ENCODE measurements around the gene P2RX6. TPM values are rescaled to one million over a fixed set of nuclear protein-coding genes. Genes with fewer than 3 reads are reported as not detected.

The P2RX6 gene
- total and polyA plus RNA-seq, 9 of the 15 experiments (the other 6 are each of a cell fraction or from before 2014, with no cell fraction given), result 0.01 to 3.9 (median 1.5) TPM; not detected in 1

- TF ChIP-seq, protein P1, sequence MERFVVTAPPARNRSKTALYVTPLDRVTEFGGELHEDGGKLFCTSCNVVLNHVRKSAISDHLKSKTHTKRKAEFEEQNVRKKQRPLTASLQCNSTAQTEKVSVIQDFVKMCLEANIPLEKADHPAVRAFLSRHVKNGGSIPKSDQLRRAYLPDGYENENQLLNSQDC (CRISPR knock-in tag; IDR thresholded peaks at IDR 0.05), result peak; percentile 88; the same call in 1 of the 2 replicates
- TF ChIP-seq DPF2 (IDR thresholded peaks at IDR 0.05) (no peak), ZNF347 (CRISPR knock-in tag; IDR thresholded peaks at IDR 0.05; ENCODE audit: low read depth) (no peak), OTX1 (CRISPR knock-in tag; IDR thresholded peaks at IDR 0.05) (peak; percentile 90; the same call in 1 of the 2 replicates), THRA (IDR thresholded peaks at IDR 0.05) (no peak), NR3C1 (CRISPR knock-in tag; IDR thresholded peaks at IDR 0.05) (no peak), ZC3H4 (CRISPR knock-in tag; IDR thresholded peaks at IDR 0.05; ENCODE audit: borderline replicate concordance) (no peak), DMBX1 (CRISPR knock-in tag; IDR thresholded peaks at IDR 0.05; ENCODE audit: borderline replicate concordance) (peak; percentile 69), SIN3B (IDR thresholded peaks at IDR 0.05; ENCODE audit: low read depth) (no peak), FOXK2 (conservative IDR thresholded peaks at IDR 0.05 in 1 of 2, IDR thresholded peaks at IDR 0.05 in 1 of 2; ENCODE audit: low read depth in 2 of 2) (no peak), ELF2 (CRISPR knock-in tag; IDR thresholded peaks at IDR 0.05) (peak; percentile 85), EGR1 (conservative IDR thresholded peaks at IDR 0.05) (no peak), PTRF (tag; IDR thresholded peaks at IDR 0.05) (no peak), CBX3 (IDR thresholded peaks at IDR 0.05; ENCODE audit: borderline replicate concordance in 1 of 2, low read length in 2 of 2) (no peak), ZFP36 (IDR thresholded peaks at IDR 0.05; ENCODE audit: low read depth, low read length, partially characterized antibody) (no peak), HIVEP1 (CRISPR knock-in tag; IDR thresholded peaks at IDR 0.05) (peak; percentile 88)
- TF ChIP-seq, protein P2, sequence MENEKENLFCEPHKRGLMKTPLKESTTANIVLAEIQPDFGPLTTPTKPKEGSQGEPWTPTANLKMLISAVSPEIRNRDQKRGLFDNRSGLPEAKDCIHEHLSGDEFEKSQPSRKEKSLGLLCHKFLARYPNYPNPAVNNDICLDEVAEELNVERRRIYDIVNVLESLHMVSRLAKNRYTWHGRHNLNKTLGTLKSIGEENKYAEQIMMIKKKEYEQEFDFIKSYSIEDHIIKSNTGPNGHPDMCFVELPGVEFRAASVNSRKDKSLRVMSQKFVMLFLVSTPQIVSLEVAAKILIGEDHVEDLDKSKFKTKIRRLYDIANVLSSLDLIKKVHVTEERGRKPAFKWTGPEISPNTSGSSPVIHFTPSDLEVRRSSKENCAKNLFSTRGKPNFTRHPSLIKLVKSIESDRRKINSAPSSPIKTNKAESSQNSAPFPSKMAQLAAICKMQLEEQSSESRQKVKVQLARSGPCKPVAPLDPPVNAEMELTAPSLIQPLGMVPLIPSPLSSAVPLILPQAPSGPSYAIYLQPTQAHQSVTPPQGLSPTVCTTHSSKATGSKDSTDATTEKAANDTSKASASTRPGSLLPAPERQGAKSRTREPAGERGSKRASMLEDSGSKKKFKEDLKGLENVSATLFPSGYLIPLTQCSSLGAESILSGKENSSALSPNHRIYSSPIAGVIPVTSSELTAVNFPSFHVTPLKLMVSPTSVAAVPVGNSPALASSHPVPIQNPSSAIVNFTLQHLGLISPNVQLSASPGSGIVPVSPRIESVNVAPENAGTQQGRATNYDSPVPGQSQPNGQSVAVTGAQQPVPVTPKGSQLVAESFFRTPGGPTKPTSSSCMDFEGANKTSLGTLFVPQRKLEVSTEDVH (IDR thresholded peaks at IDR 0.05; ENCODE audit: low read depth, partially characterized antibody), result no peak
- TF ChIP-seq, protein P3, sequence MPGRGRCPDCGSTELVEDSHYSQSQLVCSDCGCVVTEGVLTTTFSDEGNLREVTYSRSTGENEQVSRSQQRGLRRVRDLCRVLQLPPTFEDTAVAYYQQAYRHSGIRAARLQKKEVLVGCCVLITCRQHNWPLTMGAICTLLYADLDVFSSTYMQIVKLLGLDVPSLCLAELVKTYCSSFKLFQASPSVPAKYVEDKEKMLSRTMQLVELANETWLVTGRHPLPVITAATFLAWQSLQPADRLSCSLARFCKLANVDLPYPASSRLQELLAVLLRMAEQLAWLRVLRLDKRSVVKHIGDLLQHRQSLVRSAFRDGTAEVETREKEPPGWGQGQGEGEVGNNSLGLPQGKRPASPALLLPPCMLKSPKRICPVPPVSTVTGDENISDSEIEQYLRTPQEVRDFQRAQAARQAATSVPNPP (IDR thresholded peaks at IDR 0.05; ENCODE audit: borderline replicate concordance, insufficient read depth, insufficient read length), result no peak
- TF ChIP-seq, protein P4, sequence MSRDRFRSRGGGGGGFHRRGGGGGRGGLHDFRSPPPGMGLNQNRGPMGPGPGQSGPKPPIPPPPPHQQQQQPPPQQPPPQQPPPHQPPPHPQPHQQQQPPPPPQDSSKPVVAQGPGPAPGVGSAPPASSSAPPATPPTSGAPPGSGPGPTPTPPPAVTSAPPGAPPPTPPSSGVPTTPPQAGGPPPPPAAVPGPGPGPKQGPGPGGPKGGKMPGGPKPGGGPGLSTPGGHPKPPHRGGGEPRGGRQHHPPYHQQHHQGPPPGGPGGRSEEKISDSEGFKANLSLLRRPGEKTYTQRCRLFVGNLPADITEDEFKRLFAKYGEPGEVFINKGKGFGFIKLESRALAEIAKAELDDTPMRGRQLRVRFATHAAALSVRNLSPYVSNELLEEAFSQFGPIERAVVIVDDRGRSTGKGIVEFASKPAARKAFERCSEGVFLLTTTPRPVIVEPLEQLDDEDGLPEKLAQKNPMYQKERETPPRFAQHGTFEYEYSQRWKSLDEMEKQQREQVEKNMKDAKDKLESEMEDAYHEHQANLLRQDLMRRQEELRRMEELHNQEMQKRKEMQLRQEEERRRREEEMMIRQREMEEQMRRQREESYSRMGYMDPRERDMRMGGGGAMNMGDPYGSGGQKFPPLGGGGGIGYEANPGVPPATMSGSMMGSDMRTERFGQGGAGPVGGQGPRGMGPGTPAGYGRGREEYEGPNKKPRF (IDR thresholded peaks at IDR 0.05; ENCODE audit: low read depth, low read length), result no peak
- TF ChIP-seq, protein P5, sequence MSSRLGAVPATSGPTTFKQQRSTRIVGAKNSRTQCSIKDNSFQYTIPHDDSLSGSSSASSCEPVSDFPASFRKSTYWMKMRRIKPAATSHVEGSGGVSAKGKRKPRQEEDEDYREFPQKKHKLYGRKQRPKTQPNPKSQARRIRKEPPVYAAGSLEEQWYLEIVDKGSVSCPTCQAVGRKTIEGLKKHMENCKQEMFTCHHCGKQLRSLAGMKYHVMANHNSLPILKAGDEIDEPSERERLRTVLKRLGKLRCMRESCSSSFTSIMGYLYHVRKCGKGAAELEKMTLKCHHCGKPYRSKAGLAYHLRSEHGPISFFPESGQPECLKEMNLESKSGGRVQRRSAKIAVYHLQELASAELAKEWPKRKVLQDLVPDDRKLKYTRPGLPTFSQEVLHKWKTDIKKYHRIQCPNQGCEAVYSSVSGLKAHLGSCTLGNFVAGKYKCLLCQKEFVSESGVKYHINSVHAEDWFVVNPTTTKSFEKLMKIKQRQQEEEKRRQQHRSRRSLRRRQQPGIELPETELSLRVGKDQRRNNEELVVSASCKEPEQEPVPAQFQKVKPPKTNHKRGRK (tag; IDR thresholded peaks at IDR 0.05), result no peak
Measured at GRCh38 chr22:21013657-21014201, 1.2 kb upstream of the P2RX6 start (continued).

Data from K562 (cell line).